Neural crest cell (in vitro differentiated cells): ENCODE results near the gene CH25H. TPM values are rescaled to one million over a fixed set of nuclear protein-coding genes. Genes with fewer than 3 reads are reported as not detected.

Source experiments
- DNase-seq: peaks from one replicate; pipeline ENCODE4 v3.0.0; 2021; ENCODE audit warnings: low read depth, mixed read lengths, low spot score
- H3K27ac Mint-ChIP-seq: one replicate; pipeline ENCODE4 v1.8.0; 2021; ENCODE audit warnings: mild to moderate bottlenecking, mixed read lengths; ENCODE audit not compliant: unreplicated experiment
- H3K27me3 Mint-ChIP-seq: 2 replicates; pipeline ENCODE4 v1.8.0; 2021; ENCODE audit warnings: low read depth, mild to moderate bottlenecking, mixed read lengths
- H3K36me3 Mint-ChIP-seq: 2 replicates; pipeline ENCODE4 v1.8.0; 2021; ENCODE audit warnings: low read depth, mild to moderate bottlenecking, mixed read lengths
- H3K4me1 Mint-ChIP-seq: 2 replicates; pipeline ENCODE4 v1.8.0; 2021; ENCODE audit warnings: mixed read lengths
- H3K4me3 Mint-ChIP-seq: one replicate; pipeline ENCODE4 v1.8.0; 2021; ENCODE audit warnings: mild to moderate bottlenecking, mixed read lengths
- H3K9me3 Mint-ChIP-seq: 2 replicates; pipeline ENCODE4 v1.8.0; 2021; ENCODE audit warnings: mixed read lengths
- total RNA-seq: library from RNA; stranded (reverse); gene quantifications from 2 replicates; pipeline ENCODE4 v1.2.1, GENCODE V29; 2021
- TF ChIP-seq, protein P1 (sequence below): fragments of 200-600 bp; sonication (generic); conservative IDR thresholded peaks from 2 replicates; pipeline ENCODE4 v1.5.0; 2021; ENCODE audit warnings: antibody characterized with exemption, mild to moderate bottlenecking

The CH25H gene
- total RNA-seq, 1 donor from 2014 or later, result not detected

- TF ChIP-seq, protein P1, sequence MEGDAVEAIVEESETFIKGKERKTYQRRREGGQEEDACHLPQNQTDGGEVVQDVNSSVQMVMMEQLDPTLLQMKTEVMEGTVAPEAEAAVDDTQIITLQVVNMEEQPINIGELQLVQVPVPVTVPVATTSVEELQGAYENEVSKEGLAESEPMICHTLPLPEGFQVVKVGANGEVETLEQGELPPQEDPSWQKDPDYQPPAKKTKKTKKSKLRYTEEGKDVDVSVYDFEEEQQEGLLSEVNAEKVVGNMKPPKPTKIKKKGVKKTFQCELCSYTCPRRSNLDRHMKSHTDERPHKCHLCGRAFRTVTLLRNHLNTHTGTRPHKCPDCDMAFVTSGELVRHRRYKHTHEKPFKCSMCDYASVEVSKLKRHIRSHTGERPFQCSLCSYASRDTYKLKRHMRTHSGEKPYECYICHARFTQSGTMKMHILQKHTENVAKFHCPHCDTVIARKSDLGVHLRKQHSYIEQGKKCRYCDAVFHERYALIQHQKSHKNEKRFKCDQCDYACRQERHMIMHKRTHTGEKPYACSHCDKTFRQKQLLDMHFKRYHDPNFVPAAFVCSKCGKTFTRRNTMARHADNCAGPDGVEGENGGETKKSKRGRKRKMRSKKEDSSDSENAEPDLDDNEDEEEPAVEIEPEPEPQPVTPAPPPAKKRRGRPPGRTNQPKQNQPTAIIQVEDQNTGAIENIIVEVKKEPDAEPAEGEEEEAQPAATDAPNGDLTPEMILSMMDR, result no peak
- Mint-ChIP-seq H3K27ac (no peak overlapping the region), H3K4me3 (no peak overlapping the region), H3K27me3 (peaks cover 13% of the 10 kb centered on the region), H3K36me3 (no peaks in the 10 kb centered on the region), H3K9me3 (peaks cover 3% of the 10 kb centered on the region), H3K4me1 (no peaks in the 10 kb centered on the region)
- DNase-seq, result no peak
Observed at GRCh38 chr10:89158446-89158845, 48.7 kb downstream of the CH25H start.

GRCh38 chr10:89156161-89156835, 50.8 kb downstream of the CH25H start:
- Mint-ChIP-seq H3K27me3 (peaks cover 13% of the 10 kb centered on the region), H3K4me3 (no peak overlapping the region), H3K9me3 (peaks cover 3% of the 10 kb centered on the region), H3K27ac (no peak overlapping the region), H3K36me3 (no peaks in the 10 kb centered on the region), H3K4me1 (no peaks in the 10 kb centered on the region)
- no peak for DNase-seq
- TF ChIP-seq, protein P1, result no peak

Other genes with a start within 250 kb of the CH25H start
- 2.2 and 2.3 TPM in 2 replicates for gene FAS, start 216.5 kb downstream of the CH25H start, total RNA-seq
- gene LIPA, start 44.5 kb upstream of the CH25H start, total RNA-seq, result 37.2 and 38.1 TPM in 2 replicates
- gene IFIT2, start 94.7 kb upstream of the CH25H start, total RNA-seq, result 0.09 and 0.12 TPM in 2 replicates
- 1.3 and 1.8 TPM in 2 replicates for gene IFIT3, start 120.7 kb upstream of the CH25H start, total RNA-seq
- gene IFIT1B, start 170.7 kb upstream of the CH25H start, total RNA-seq, result not detected in 2 replicates
- 2.2 and 2.4 TPM in 2 replicates for gene IFIT1, start 185.3 kb upstream of the CH25H start, total RNA-seq
- gene IFIT5, start 207.3 kb upstream of the CH25H start, total RNA-seq, result 12.9 and 13.9 TPM in 2 replicates